Fibroblast of pulmonary artery (primary cell): ENCODE results near the gene GIMAP2.

Experiments used
- DNase-seq: peaks from one replicate; pipeline ENCODE4 v3.0.0-alpha.2; 2010; ENCODE audit warnings: low read depth
- H3K4me3 ChIP-seq: replicated peaks from 2 replicates; pipeline ENCODE4 v1.5.1; 2011; ENCODE audit warnings: low read depth, mild to moderate bottlenecking, control low read depth, low read length, moderate library complexity
- TF ChIP-seq, protein P1 (sequence below): IDR thresholded peaks from 2 replicates; pipeline ENCODE4 v1.5.1; 2011; ENCODE audit warnings: mild to moderate bottlenecking, control low read depth, low read length, inconsistent platforms; ENCODE audit errors: missing control alignments

The GIMAP2 gene

DNA sequence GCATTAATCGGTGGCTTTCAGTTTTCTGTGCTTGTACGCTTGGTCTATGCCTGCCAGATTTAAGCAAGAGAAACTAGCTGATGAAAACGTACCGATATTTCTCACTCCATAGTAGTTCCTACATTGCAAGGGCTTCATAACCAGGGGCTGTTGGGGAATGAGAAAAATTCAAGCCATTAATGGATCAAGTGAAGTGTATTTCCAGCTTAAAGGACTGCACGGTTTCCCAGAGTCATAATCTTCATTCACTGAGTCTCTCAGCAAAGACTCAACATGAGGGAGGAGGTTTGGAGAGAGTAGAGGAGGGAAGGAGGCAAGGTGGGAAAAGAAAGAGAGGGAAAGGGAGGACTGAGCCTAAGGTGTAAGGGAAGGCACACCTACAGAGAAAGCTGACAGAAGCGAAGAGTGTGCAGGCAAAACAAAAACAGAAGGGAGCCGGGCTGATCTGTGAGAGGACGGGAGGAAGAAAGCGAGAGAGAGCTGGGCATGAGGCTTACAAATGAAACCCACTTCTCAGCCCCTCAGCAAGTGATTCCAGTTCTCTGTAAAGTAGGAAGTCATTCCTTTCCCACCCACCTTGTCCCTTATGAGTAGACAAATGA, 625 bp downstream of the GIMAP2 start:
- TF ChIP-seq, protein P1, sequence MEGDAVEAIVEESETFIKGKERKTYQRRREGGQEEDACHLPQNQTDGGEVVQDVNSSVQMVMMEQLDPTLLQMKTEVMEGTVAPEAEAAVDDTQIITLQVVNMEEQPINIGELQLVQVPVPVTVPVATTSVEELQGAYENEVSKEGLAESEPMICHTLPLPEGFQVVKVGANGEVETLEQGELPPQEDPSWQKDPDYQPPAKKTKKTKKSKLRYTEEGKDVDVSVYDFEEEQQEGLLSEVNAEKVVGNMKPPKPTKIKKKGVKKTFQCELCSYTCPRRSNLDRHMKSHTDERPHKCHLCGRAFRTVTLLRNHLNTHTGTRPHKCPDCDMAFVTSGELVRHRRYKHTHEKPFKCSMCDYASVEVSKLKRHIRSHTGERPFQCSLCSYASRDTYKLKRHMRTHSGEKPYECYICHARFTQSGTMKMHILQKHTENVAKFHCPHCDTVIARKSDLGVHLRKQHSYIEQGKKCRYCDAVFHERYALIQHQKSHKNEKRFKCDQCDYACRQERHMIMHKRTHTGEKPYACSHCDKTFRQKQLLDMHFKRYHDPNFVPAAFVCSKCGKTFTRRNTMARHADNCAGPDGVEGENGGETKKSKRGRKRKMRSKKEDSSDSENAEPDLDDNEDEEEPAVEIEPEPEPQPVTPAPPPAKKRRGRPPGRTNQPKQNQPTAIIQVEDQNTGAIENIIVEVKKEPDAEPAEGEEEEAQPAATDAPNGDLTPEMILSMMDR = no peak
- peak overlapping the region; percentile 32 for H3K4me3 ChIP-seq

DNA sequence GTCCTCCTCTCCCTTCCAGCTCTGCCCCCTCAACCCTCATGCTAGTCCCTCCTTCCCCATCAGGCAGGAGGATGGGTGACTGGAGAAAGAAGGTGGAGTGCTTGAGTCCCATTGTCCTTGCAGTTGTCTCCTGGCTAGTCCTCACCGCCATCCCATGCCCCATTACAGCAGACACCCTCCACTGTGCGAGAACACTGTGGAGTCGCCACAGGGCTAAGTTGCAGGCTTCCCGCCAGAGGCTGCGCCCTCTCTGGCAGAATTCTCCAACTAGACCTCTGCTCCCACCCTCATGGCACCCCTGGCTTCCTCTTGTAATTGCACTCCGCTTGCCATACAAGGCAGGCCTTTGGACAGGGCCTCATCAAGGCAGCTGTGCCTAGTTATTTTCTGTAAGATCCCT, 3.1 kb downstream of the GIMAP2 start:
- TF ChIP-seq, protein P1 = no peak
- H3K4me3 ChIP-seq = no peak overlapping the region
- DNase-seq = no peak

More for the DNA sequence above, 625 bp downstream of the GIMAP2 start:
- DNase-seq = no peak

GRCh38 chr7:150695654-150696053, 10.1 kb downstream of the GIMAP2 start:
- H3K4me3 ChIP-seq = no peak overlapping the region
- no peak for DNase-seq
- TF ChIP-seq, protein P1 = no peak

DNA sequence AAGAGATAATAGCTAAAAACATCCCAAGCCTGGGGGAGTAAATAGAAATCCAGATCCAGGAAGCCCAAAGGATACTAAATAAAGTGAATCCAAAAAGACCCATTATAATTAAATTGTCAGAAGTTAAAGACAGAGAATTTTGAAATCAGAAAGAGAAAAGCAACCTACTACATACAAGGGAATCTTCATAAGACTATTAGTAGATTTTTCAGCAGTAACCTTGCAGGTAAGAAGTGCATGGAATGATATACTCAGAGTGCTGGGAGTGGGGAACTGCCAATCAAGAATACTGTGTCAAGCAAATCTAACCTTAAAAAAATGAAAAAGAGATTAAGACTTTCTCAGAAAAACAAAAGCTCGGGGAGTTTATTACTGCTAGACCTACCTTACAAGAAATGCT, 17.7 kb downstream of the GIMAP2 start:
- H3K4me3 ChIP-seq = no peak overlapping the region
- TF ChIP-seq, protein P1 = no peak
- DNase-seq = no peak

DNA sequence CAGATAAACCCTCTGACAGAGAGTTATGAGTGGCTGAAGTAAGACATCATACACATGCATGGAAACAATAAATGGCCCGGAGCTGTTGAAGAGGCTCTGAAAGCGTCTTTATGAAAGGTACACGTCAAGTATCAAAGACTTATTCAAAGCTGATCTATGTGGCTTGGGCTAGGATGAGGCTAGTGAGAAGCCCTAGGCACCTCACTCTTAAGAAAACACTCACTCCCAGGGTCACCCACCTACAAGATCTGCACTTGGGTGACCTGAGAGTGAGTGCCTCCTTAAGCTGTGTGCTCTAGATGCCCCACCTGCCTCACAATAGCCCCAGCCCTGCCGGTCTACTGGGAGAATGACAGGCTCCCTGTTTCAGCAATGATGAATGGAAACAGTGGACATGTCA, 29.8 kb downstream of the GIMAP2 start:
- no peak overlapping the region for H3K4me3 ChIP-seq
- TF ChIP-seq, protein P1 = no peak
- DNase-seq = no peak

- H3K4me3 ChIP-seq = no peak overlapping the region
- TF ChIP-seq, protein P1 = no peak
- no peak for DNase-seq
These were observed 30.2 kb downstream of the GIMAP2 start for GRCh38 chr7:150715738-150716137.

DNA sequence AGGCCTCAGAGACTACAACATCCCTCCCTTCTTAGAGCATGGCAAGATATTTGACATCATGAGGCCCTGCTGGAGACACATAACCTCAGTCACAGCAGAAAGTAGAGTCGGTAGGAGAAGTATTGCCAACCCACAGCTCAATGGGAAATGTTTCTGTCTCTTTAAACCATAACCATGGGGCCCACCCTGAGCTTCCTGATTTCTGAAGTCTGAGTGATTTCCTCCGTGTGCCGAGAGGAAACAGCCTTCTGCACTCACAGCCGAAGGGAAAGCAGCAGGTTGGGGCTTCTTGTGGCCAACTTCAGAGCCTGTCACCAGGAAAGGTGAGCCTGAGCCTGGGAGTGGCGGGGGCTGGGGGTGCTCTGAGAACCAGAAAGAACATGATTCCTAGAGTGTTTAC, 30.9 kb downstream of the GIMAP2 start, which contains the start of gene GIMAP1:
TSS of gene GIMAP1 (plus strand) at position 246 of the 400 bp plus-strand sequence. CDS start 2,435 bp downstream, outside the sequence.
- DNase-seq = no peak
- H3K4me3 ChIP-seq = no peak within 1 kb of the TSS
- TF ChIP-seq, protein P1 = no peak
